ENCODE results near the gene IL25. TPM values are rescaled to one million over a fixed set of nuclear protein-coding genes. Genes with fewer than 3 reads are reported as not detected.

IL25 gene
- total and polyA plus RNA-seq, 2 of the 8 experiments (the other 6 are each of a cell fraction or from before 2014, with no cell fraction given) = not detected

DNA sequence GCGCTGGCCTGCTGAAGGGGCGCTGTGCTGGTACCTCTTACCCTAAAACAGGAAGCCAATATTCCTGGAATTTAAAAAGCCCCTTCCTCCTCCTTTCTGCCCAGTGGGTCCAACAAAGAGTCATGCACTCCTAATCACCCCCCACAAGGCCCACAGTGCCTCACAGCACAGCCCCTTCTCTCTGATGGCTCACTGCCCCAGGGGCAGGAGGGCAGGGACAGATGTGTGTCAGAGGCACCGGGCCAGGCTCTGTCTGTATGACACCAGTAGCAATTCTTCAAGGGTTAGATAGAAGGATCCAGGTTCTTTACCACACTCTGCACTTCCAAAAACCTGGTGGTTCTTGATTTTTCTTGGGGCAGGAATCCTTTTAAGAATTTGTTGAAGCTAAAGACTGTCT, 26.5 kb downstream of the IL25 start:
- Histone ChIP-seq H3K9ac (replicated peaks in 1 of 4; ENCODE audit: extremely low read depth in 1 of 4, low read depth in 3 of 4, low read length in 3 of 4) (no peak overlapping the region), H4K91ac (replicated peaks; ENCODE audit: insufficient read length, low read length) (no peak overlapping the region), H3K56ac (replicated peaks; ENCODE audit: insufficient read length, low read depth, low read length) (no peak overlapping the region), H3K23me2 (ENCODE audit: low read depth, low read length) (no peaks in the 10 kb centered on the region), H3K14ac (ENCODE audit: insufficient read length) (no peak overlapping the region), H2BK120ac (replicated peaks; ENCODE audit: low read depth, low read length) (no peak overlapping the region), H3K4me2 (ENCODE audit: insufficient read depth in 1 of 2, low read depth in 2 of 2, low read length in 2 of 2) (no peak overlapping the region), H3K36me3 (ENCODE audit: control insufficient read depth in 2 of 4, insufficient read depth in 4 of 4, low read length in 3 of 4) (no peaks in the 10 kb centered on the region), H4K20me1 (replicated peaks in 1 of 2; ENCODE audit: control insufficient read depth in 1 of 2, insufficient read depth in 2 of 2, low read length in 2 of 2) (peaks cover 0 to 2% of the 10 kb centered on the region in 2 experiments), H2AK5ac (ENCODE audit: low read depth, low read length) (no peak overlapping the region), H2BK15ac (ENCODE audit: low read length) (no peak overlapping the region), H2BK20ac (ENCODE audit: low read length) (no peak overlapping the region), H3K27ac (ENCODE audit: low read depth, low read length) (no peak overlapping the region), H3K4ac (replicated peaks; ENCODE audit: insufficient read length, low read depth, low read length) (no peak overlapping the region), H4K5ac (ENCODE audit: insufficient read length, low read depth, low read length) (no peak overlapping the region), H2BK12ac (ENCODE audit: low read depth, low read length) (no peak overlapping the region), H3K23ac (ENCODE audit: insufficient read length) (no peak overlapping the region), H3K4me1 (replicated peaks in 1 of 4; ENCODE audit: control insufficient read depth in 3 of 4, insufficient read depth in 4 of 4, low read length in 3 of 4) (no peaks in the 10 kb centered on the region; a peak in 1 of 7 replicates), H3K79me1 (ENCODE audit: low read depth, low read length) (no peaks in the 10 kb centered on the region), H3K4me3 (ENCODE audit: extremely low read depth in 1 of 4, insufficient read depth in 2 of 4, low read depth in 3 of 4, low read length in 4 of 4) (no peak overlapping the region), H2AFZ (ENCODE audit: low read length) (no peak overlapping the region), H2BK5ac (ENCODE audit: low read depth, low read length) (no peak overlapping the region), H3K9me3 (ENCODE audit: insufficient read depth in 2 of 2, low read depth in 1 of 2, low read length in 1 of 2) (no peaks in the 10 kb centered on the region), H3K18ac (ENCODE audit: extremely low read depth, low read length) (no peak overlapping the region), H3K27me3 (replicated peaks in 1 of 4; ENCODE audit: control insufficient read depth in 3 of 4, extremely low read depth in 1 of 4, insufficient read depth in 3 of 4, low read length in 3 of 4) (no peaks in the 10 kb centered on the region; a peak in 1 of 7 replicates), H3K79me2 (ENCODE audit: control insufficient read depth in 1 of 2, insufficient read depth in 2 of 2, low read length in 2 of 2) (no peaks in the 10 kb centered on the region), H4K8ac (ENCODE audit: extremely low read depth, insufficient read depth, low read length) (no peak overlapping the region)
- POLR2A ChIA-PET (ENCODE audit: partially characterized antibody) = no interaction called here
- FAIRE-seq (no peak), DNase-seq (ENCODE audit: low read depth in 1 of 2, low spot score in 2 of 2) (no peak)
- CTCF ChIA-PET (ENCODE audit: partially characterized antibody) = interaction anchor here (1.8 kb wide), 1 partner anchor 12 kb away, joined by 4 read pairs; no protein-coding TSS in a partner anchor
- WGBS, 2 experiments (ENCODE audit: extremely low coverage in 1 of 2, insufficient coverage in 1 of 2, insufficient read length in 1 of 2, insufficient replicate concordance in 2 of 2, low coverage in 1 of 2, low lambda C conversion rate in 2 of 2, missing lambda C conversion rate in 1 of 2) = 93% methylated on average over 3 of the region's 3 CpGs; no CpG with 5 or more reads in 1 of the 2 experiments
- TF ChIP-seq GTF2F1 (IDR thresholded peaks at IDR 0.05; ENCODE audit: borderline replicate concordance, low read depth, low read length) = no peak
- no peak for TF ChIP-seq GABPA (IDR thresholded peaks at IDR 0.05; ENCODE audit: borderline replicate concordance, insufficient read depth, low read length)
- TF ChIP-seq NANOG (IDR thresholded peaks at IDR 0.05; ENCODE audit: insufficient read depth, low read depth, low read length, poor library complexity, severe bottlenecking) = no peak
- TF ChIP-seq PHF8 (conservative IDR thresholded peaks at IDR 0.05; ENCODE audit: low read depth, low read length) = no peak
- no peak for TF ChIP-seq SP1 (IDR thresholded peaks at IDR 0.05; ENCODE audit: low read depth, low read length)
- no peak for TF ChIP-seq CBX8 (IDR thresholded peaks at IDR 0.05; ENCODE audit: borderline replicate concordance, low read depth, low read length)
- TF ChIP-seq RNF2 (IDR thresholded peaks at IDR 0.05; ENCODE audit: borderline replicate concordance, low read depth, low read length, missing control alignments, poor library complexity, severe bottlenecking) = no peak

Data from H1 (cell line).